IPS-18c (cell line): ENCODE results near the gene CACNA1I.
A peak's percentile ranks its signal among the peaks of the same experiment; 100 is the strongest.
"Not testable (repeated sequence)": the region's sequence is repeated elsewhere in the genome, so short reads cannot be mapped to it uniquely, and the experiment has no call there.

Experiments used
- H3K4me3 ChIP-seq: 2 replicates; pipeline ENCODE4 v1.7.0; 2013; ENCODE audit warnings: low read depth, mild to moderate bottlenecking, low read length, moderate library complexity; ENCODE audit not compliant: insufficient read depth
- H3K9me3 ChIP-seq: one replicate; pipeline ENCODE4 v1.6.1; 2013; ENCODE audit warnings: mild to moderate bottlenecking, low read length, moderate library complexity; ENCODE audit not compliant: control insufficient read depth, insufficient read depth

Gene CACNA1I

GRCh38 chr22:39570665-39571064 lies at the start of gene CACNA1I:
Gene CACNA1I, plus strand, starts transcription at chr22:39570753. Its CDS starts 0 bp downstream, at chr22:39570753.
- Histone ChIP-seq H3K4me3 (no peak within 1 kb of the TSS), H3K9me3 (no peaks in the 10 kb centered on the region)

- peak overlapping the region; percentile 98 for H3K4me3 ChIP-seq
- H3K9me3 ChIP-seq = not testable (repeated sequence)
Observed at GRCh38 chr22:39521106-39521885, 49.3 kb upstream of the CACNA1I start.

- H3K9me3 ChIP-seq = not testable (repeated sequence)
- H3K4me3 ChIP-seq = peak overlapping the region; percentile 98
Observed at GRCh38 chr22:39522091-39522490, 48.5 kb upstream of the CACNA1I start.

GRCh38 chr22:39522567-39523300 lies 47.8 kb upstream of the CACNA1I start:
- peaks cover 4% of the 10 kb centered on the region for H3K9me3 ChIP-seq
- peak overlapping the region; percentile 22; the same call in 1 of the 2 replicates for H3K4me3 ChIP-seq

- Histone ChIP-seq H3K4me3 (no peak overlapping the region), H3K9me3 (peaks cover 4% of the 10 kb centered on the region)
Observed at GRCh38 chr22:39524089-39524752, 46.3 kb upstream of the CACNA1I start.

- no peak overlapping the region for H3K4me3 ChIP-seq
Observed at GRCh38 chr22:39524753-39525657, 45.5 kb upstream of the CACNA1I start.

GRCh38 chr22:39525658-39525975 lies 44.9 kb upstream of the CACNA1I start:
- Histone ChIP-seq H3K9me3 (peaks cover 2% of the 10 kb centered on the region), H3K4me3 (no peak overlapping the region)

More at GRCh38 chr22:39524753-39525657, 45.5 kb upstream of the CACNA1I start:
- H3K9me3 ChIP-seq = peaks cover 4% of the 10 kb centered on the region

GRCh38 chr22:39526736-39527171 lies 43.8 kb upstream of the CACNA1I start:
- Histone ChIP-seq H3K9me3 (no peaks in the 10 kb centered on the region), H3K4me3 (no peak overlapping the region)

GRCh38 chr22:39527481-39527961 lies 43.0 kb upstream of the CACNA1I start:
- H3K4me3 ChIP-seq = no peak overlapping the region
- no peaks in the 10 kb centered on the region for H3K9me3 ChIP-seq

GRCh38 chr22:39528080-39528661 lies 42.4 kb upstream of the CACNA1I start:
- H3K9me3 ChIP-seq = no peaks in the 10 kb centered on the region
- H3K4me3 ChIP-seq = no peak overlapping the region

GRCh38 chr22:39528681-39529486 lies 41.7 kb upstream of the CACNA1I start:
- Histone ChIP-seq H3K9me3 (no peaks in the 10 kb centered on the region), H3K4me3 (no peak overlapping the region; the same call in 1 of the 2 replicates)

- Histone ChIP-seq H3K9me3 (no peaks in the 10 kb centered on the region), H3K4me3 (no peak overlapping the region)
Observed at GRCh38 chr22:39529487-39529851, 41.1 kb upstream of the CACNA1I start.

GRCh38 chr22:39530116-39530515 lies 40.4 kb upstream of the CACNA1I start:
- no peaks in the 10 kb centered on the region for H3K9me3 ChIP-seq
- H3K4me3 ChIP-seq = no peak overlapping the region

GRCh38 chr22:39530692-39531331 lies 39.7 kb upstream of the CACNA1I start:
- H3K9me3 ChIP-seq = no peaks in the 10 kb centered on the region
- H3K4me3 ChIP-seq = peak overlapping the region; percentile 98; the same call in 1 of the 2 replicates
